ENCODE results near the gene BCR. TPM values are rescaled to one million over a fixed set of nuclear protein-coding genes. Genes with fewer than 3 reads are reported as not detected.

BCR gene
- total RNA-seq, 1 experiment from 2014 or later = 77.0 TPM

- H3K56ac ChIP-seq (ENCODE audit: insufficient read length, low read depth, low read length) = no peak overlapping the region
- no peak overlapping the region for H2BK15ac ChIP-seq (ENCODE audit: low read depth, low read length)
- H3K27me3 ChIP-seq (ENCODE audit: insufficient read depth, low read length) = no peaks in the 10 kb centered on the region
- H2BK120ac ChIP-seq (ENCODE audit: low read depth, low read length, poor library complexity, severe bottlenecking) = no peak overlapping the region
- H3K23ac ChIP-seq (ENCODE audit: insufficient read length, low read depth, low read length) = no peak overlapping the region
- no peaks in the 10 kb centered on the region for H3K4me1 ChIP-seq (ENCODE audit: insufficient read depth, low read length)
- no peaks in the 10 kb centered on the region for H3K79me2 ChIP-seq (ENCODE audit: insufficient read depth, low read length)
- H2BK5ac ChIP-seq (ENCODE audit: insufficient read length, low read length) = no peak overlapping the region
- H3K9ac ChIP-seq (ENCODE audit: extremely low read depth, insufficient read length, low read length) = no peak overlapping the region
- H3K4me2 ChIP-seq (ENCODE audit: insufficient read depth, insufficient read length, low read length) = no peak overlapping the region
- no peaks in the 10 kb centered on the region for H3K9me3 Mint-ChIP-seq
- no peak overlapping the region for H3K18ac ChIP-seq (ENCODE audit: insufficient read length, low read depth, low read length)
- DNase-seq = no peak
- H2AK5ac ChIP-seq (ENCODE audit: insufficient read length, low read length) = no peak overlapping the region
- TF ChIP-seq CTCF (conservative IDR thresholded peaks at IDR 0.05) = no peak
- H3K27me3 Mint-ChIP-seq (ENCODE audit: low read depth) = peaks cover 9% of the 10 kb centered on the region
- no peak overlapping the region for H2AFZ ChIP-seq (ENCODE audit: low read length)
- no peak overlapping the region for H2BK12ac ChIP-seq (ENCODE audit: insufficient read length, low read depth, low read length)
- no peak overlapping the region for H2BK20ac ChIP-seq (ENCODE audit: low read depth, low read length, poor library complexity, severe bottlenecking)
- no peaks in the 10 kb centered on the region for H3K9me3 ChIP-seq (ENCODE audit: control insufficient read depth, low read depth, low read length)
- no peaks in the 10 kb centered on the region for H4K20me1 ChIP-seq (ENCODE audit: control insufficient read depth, insufficient read depth, insufficient read length)
- WGBS (ENCODE audit: extremely low coverage, insufficient read length, low lambda C conversion rate) = no CpG with 5 or more reads among the region's 6 CpGs
- no peak overlapping the region for H3K14ac ChIP-seq (ENCODE audit: insufficient read depth, low read length)
- no peaks in the 10 kb centered on the region for H3K79me1 ChIP-seq (ENCODE audit: insufficient read depth, low read depth, low read length, poor library complexity, severe bottlenecking)
- no peak overlapping the region for H3K27ac Mint-ChIP-seq
- H4K91ac ChIP-seq (ENCODE audit: insufficient read length, low read depth, low read length) = no peak overlapping the region
- no peaks in the 10 kb centered on the region; a peak in 1 of 7 replicates for H3K36me3 Mint-ChIP-seq (ENCODE audit: insufficient read depth in 1 of 3, low read depth in 3 of 3)
- H3T11ph ChIP-seq (ENCODE audit: low read length) = no peak overlapping the region
- no peaks in the 10 kb centered on the region for H3K23me2 ChIP-seq (ENCODE audit: insufficient read length, low read depth, low read length, poor library complexity, severe bottlenecking)
- no peak overlapping the region for H3K4me3 Mint-ChIP-seq
- no peak overlapping the region for H4K8ac ChIP-seq (replicated peaks; ENCODE audit: insufficient read length, low read depth, low read length)
- no peak overlapping the region for H3K27ac ChIP-seq (ENCODE audit: insufficient read length, low read depth, low read length)
- H3K4me1 Mint-ChIP-seq = peaks cover 15 to 33% of the 10 kb centered on the region in 2 experiments
- no peak overlapping the region for H3K4ac ChIP-seq (ENCODE audit: low read depth, low read length)
- H4K5ac ChIP-seq (ENCODE audit: insufficient read length, low read depth, low read length) = no peak overlapping the region
Observed at GRCh38 chr22:23159291-23159630, 21.0 kb upstream of the BCR start.
